Sciatic nerve (tissue), 2 donors: Measurements from ENCODE around the gene SPA17. TPM values are rescaled to one million over a fixed set of nuclear protein-coding genes. Genes with fewer than 3 reads are reported as not detected.

Source experiments
- ATAC-seq: fragments of 200-7000 bp; cut with Tn5 transposase; one replicate; pipeline ENCODE4 v1.9.1; 2020; ENCODE audit warnings: mild to moderate bottlenecking, moderate library complexity
- DNase-seq: peaks from one replicate; pipeline ENCODE4 v3.0.0-alpha.2; 2020; ENCODE audit warnings: low spot score
- intact Hi-C: fragments of 100-400 bp; cut with DNase I; formaldehyde crosslinking; loops from one replicate; pipeline ENCODE4 v1.14.2; 2022
- total RNA-seq: library from RNA; stranded (reverse); fragmentation: NEBNext Ultra II Directional; extraction: Animal tissue kit (Norgen Biotek cat#: 25700); gene quantifications from one replicate; pipeline ENCODE4 v1.2.1, GENCODE V29; 2021
- donor health status: DM: no; HTN: no; CAD: no.
- donor health status: DM: no; HTN: no; CAD: no.

The SPA17 gene
- total RNA-seq, 1 donor from 2014 or later, result 2.5 TPM

DNA sequence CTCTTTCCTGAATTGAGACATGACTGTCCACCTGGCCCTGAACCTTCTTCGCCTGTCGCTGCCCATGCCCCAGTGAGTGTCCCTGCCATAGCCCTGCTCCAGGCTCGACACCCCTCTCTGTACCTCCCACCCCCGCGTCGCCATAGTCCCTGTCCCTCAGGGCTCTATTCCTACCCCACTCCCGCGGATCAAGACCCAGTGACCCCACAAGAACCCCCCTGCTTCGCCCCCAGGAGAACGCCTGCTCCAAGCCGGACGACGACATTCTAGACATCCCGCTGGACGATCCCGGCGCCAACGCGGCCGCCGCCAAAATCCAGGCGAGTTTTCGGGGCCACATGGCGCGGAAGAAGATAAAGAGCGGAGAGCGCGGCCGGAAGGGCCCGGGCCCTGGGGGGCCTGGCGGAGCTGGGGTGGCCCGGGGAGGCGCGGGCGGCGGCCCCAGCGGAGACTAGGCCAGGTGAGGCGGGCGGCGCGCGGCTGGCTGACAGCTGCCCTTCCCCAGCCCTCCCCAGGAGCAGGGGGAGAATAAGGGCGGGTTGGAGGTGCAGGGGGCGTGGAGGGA, 71.6 kb downstream of the SPA17 start:
- ATAC-seq, result no peak
- no peak for DNase-seq
- intact Hi-C loops, result loop anchor here (10.0 kb wide), 1 partner anchor 71 kb away; the partner anchor contains the start of genes SIAE and SPA17

- DNase-seq, result no peak
- intact Hi-C loops, result loop anchor here (10.0 kb wide), 1 partner anchor 71 kb away; the partner anchor contains the start of genes SIAE and SPA17
- peak; percentile 23 for ATAC-seq
Measured at GRCh38 chr11:124745835-124746620, 72.3 kb downstream of the SPA17 start.

GRCh38 chr11:124746621-124747243, 73.0 kb downstream of the SPA17 start:
- DNase-seq (peak; percentile 76), ATAC-seq (peak; percentile 66)
- intact Hi-C loops, result loop anchor here (10.0 kb wide), 1 partner anchor 72 kb away; the partner anchor contains the start of genes SIAE and SPA17

Other genes starting within 250 kb of the SPA17 start
- not detected for gene OR8B4, start 249.0 kb upstream of the SPA17 start, total RNA-seq
- gene OR8B8, start 228.2 kb upstream of the SPA17 start, total RNA-seq, result not detected
- not detected for gene OR8B12, start 130.2 kb upstream of the SPA17 start, total RNA-seq
- gene OR8A1, start 103.9 kb upstream of the SPA17 start, total RNA-seq, result not detected
- not detected for gene PANX3, start 62.5 kb upstream of the SPA17 start, total RNA-seq
- 38.8 TPM for gene TBRG1, start 51.0 kb upstream of the SPA17 start, total RNA-seq
- gene SIAE, start 165 bp upstream of the SPA17 start, total RNA-seq, result 12.3 TPM
- 6.2 TPM for gene NRGN, start 66.0 kb downstream of the SPA17 start, total RNA-seq
- 2.0 TPM for gene VSIG2, start 78.4 kb downstream of the SPA17 start, total RNA-seq
- gene ESAM, start 88.4 kb downstream of the SPA17 start, total RNA-seq, result 61.0 TPM
- 22.1 TPM for gene MSANTD2, start 126.5 kb downstream of the SPA17 start, total RNA-seq
- 36.6 TPM for gene ROBO3, start 191.5 kb downstream of the SPA17 start, total RNA-seq
- 34.4 TPM for gene ROBO4, start 224.0 kb downstream of the SPA17 start, total RNA-seq
- gene HEPN1, start 245.3 kb downstream of the SPA17 start, total RNA-seq, result not detected